Neural crest cell (in vitro differentiated cells): ENCODE results near the gene CEP350. TPM values are rescaled to one million over a fixed set of nuclear protein-coding genes. Genes with fewer than 3 reads are reported as not detected.
"Not testable (repeated sequence)": the region's sequence is repeated elsewhere in the genome, so short reads cannot be mapped to it uniquely, and the experiment has no call there.

Experiments
- DNase-seq: peaks from one replicate; pipeline ENCODE4 v3.0.0; 2021; ENCODE audit warnings: low read depth, mixed read lengths, low spot score
- H3K27ac Mint-ChIP-seq: one replicate; pipeline ENCODE4 v1.8.0; 2021; ENCODE audit warnings: mild to moderate bottlenecking, mixed read lengths; ENCODE audit not compliant: unreplicated experiment
- H3K27me3 Mint-ChIP-seq: 2 replicates; pipeline ENCODE4 v1.8.0; 2021; ENCODE audit warnings: low read depth, mild to moderate bottlenecking, mixed read lengths
- H3K36me3 Mint-ChIP-seq: 2 replicates; pipeline ENCODE4 v1.8.0; 2021; ENCODE audit warnings: low read depth, mild to moderate bottlenecking, mixed read lengths
- H3K4me1 Mint-ChIP-seq: 2 replicates; pipeline ENCODE4 v1.8.0; 2021; ENCODE audit warnings: mixed read lengths
- H3K4me3 Mint-ChIP-seq: one replicate; pipeline ENCODE4 v1.8.0; 2021; ENCODE audit warnings: mild to moderate bottlenecking, mixed read lengths
- H3K9me3 Mint-ChIP-seq: 2 replicates; pipeline ENCODE4 v1.8.0; 2021; ENCODE audit warnings: mixed read lengths
- total RNA-seq: library from RNA; stranded (reverse); gene quantifications from 2 replicates; pipeline ENCODE4 v1.2.1, GENCODE V29; 2021
- TF ChIP-seq, protein P1 (sequence below): fragments of 200-600 bp; sonication (generic); conservative IDR thresholded peaks from 2 replicates; pipeline ENCODE4 v1.5.0; 2021; ENCODE audit warnings: antibody characterized with exemption, mild to moderate bottlenecking

The CEP350 gene
- total RNA-seq, 1 donor from 2014 or later, result 44.8 TPM

DNA sequence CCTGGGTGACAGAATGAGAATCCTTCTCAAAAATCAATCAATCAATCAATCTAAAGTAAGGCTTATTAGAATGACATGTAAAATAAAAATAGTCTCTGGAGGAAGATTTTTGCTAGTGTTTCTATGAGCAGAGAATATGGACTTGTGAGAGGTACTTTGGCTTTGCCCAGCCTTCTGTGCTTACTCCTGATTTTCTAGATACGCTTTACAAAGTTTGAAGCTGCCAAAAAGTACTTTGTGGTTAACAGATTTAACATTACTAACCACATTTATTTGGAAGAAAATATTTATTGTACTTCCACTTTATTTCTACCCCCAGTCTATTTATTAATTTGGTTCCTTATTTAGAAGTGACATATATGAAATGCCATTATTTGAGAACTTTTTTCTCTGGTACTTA is 41.0 kb downstream of the CEP350 start:
- Mint-ChIP-seq H3K27me3 (no peaks in the 10 kb centered on the region), H3K9me3 (no peaks in the 10 kb centered on the region), H3K4me3 (no peak overlapping the region), H3K27ac (no peak overlapping the region), H3K4me1 (no peaks in the 10 kb centered on the region), H3K36me3 (peaks cover 15% of the 10 kb centered on the region)
- DNase-seq, result no peak
- TF ChIP-seq, protein P1, sequence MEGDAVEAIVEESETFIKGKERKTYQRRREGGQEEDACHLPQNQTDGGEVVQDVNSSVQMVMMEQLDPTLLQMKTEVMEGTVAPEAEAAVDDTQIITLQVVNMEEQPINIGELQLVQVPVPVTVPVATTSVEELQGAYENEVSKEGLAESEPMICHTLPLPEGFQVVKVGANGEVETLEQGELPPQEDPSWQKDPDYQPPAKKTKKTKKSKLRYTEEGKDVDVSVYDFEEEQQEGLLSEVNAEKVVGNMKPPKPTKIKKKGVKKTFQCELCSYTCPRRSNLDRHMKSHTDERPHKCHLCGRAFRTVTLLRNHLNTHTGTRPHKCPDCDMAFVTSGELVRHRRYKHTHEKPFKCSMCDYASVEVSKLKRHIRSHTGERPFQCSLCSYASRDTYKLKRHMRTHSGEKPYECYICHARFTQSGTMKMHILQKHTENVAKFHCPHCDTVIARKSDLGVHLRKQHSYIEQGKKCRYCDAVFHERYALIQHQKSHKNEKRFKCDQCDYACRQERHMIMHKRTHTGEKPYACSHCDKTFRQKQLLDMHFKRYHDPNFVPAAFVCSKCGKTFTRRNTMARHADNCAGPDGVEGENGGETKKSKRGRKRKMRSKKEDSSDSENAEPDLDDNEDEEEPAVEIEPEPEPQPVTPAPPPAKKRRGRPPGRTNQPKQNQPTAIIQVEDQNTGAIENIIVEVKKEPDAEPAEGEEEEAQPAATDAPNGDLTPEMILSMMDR, result no peak

GRCh38 chr1:179996099-179996498 is 41.5 kb downstream of the CEP350 start:
- Mint-ChIP-seq H3K4me1 (no peaks in the 10 kb centered on the region), H3K36me3 (peaks cover 15% of the 10 kb centered on the region), H3K27ac (no peak overlapping the region), H3K4me3 (no peak overlapping the region), H3K9me3 (no peaks in the 10 kb centered on the region), H3K27me3 (no peaks in the 10 kb centered on the region)
- TF ChIP-seq, protein P1, result no peak
- no peak for DNase-seq

DNA sequence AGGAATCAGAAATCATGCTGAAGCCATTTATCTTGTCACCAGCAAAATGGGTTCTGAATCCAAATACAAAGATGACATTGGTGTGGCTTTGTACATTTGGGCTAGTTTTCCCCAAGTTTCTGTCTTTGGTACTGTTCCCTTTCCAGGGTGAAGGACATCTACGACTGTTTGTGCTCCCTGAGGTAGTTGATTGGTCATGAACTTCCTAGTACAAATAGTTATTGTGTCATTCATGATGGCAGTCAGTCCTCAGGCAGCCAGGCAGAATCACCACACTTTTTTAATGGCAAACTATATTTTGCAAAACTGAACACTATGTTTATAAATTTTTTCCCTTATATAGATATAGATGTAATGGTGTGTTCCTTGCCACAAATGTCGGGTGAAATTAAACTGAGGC is 46.0 kb downstream of the CEP350 start:
- no peak for DNase-seq
- peaks cover 13% of the 10 kb centered on the region for H3K36me3 Mint-ChIP-seq
- H3K27ac Mint-ChIP-seq, result no peak overlapping the region
- H3K4me3 Mint-ChIP-seq, result no peak overlapping the region
- no peaks in the 10 kb centered on the region for H3K9me3 Mint-ChIP-seq
- no peaks in the 10 kb centered on the region for H3K27me3 Mint-ChIP-seq
- H3K4me1 Mint-ChIP-seq, result no peaks in the 10 kb centered on the region
- TF ChIP-seq, protein P1, result no peak

DNA sequence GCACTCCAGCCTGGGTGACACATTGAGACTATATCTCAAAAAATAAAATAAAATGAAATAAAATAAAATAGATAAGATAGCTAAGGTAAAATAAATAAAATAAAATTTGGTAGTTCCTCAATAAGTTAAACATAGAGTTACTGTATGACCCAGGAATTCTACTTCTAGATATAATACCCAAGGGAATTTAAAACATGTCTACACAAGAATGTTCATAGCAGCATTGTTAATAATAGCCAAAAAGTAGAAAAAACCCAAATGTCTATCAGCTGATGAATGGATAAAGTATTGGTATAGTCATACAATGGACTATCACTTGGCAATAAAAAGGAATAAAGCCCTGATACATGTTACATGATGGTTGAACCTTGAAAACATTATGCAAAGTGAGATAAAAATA is 47.8 kb downstream of the CEP350 start:
- H3K4me3 Mint-ChIP-seq, result no peak overlapping the region
- no peaks in the 10 kb centered on the region for H3K27me3 Mint-ChIP-seq
- TF ChIP-seq, protein P1, result no peak
- H3K27ac Mint-ChIP-seq, result peak overlapping the region; percentile 24
- H3K4me1 Mint-ChIP-seq, result no peaks in the 10 kb centered on the region
- peaks cover 2% of the 10 kb centered on the region for H3K9me3 Mint-ChIP-seq
- DNase-seq, result no peak
- peaks cover 21% of the 10 kb centered on the region for H3K36me3 Mint-ChIP-seq

- Mint-ChIP-seq H3K27ac (no peak overlapping the region), H3K4me1 (no peaks in the 10 kb centered on the region), H3K27me3 (no peaks in the 10 kb centered on the region), H3K4me3 (no peak overlapping the region), H3K9me3 (peaks cover 2% of the 10 kb centered on the region), H3K36me3 (peaks cover 26% of the 10 kb centered on the region)
- TF ChIP-seq, protein P1, result no peak
- DNase-seq, result no peak
Observed at GRCh38 chr1:180003026-180003695, 48.6 kb downstream of the CEP350 start.

GRCh38 chr1:180006762-180007161 is 52.2 kb downstream of the CEP350 start:
- not testable (repeated sequence) for H3K4me3 Mint-ChIP-seq, H3K4me1 Mint-ChIP-seq, DNase-seq, H3K9me3 Mint-ChIP-seq, H3K27ac Mint-ChIP-seq, H3K27me3 Mint-ChIP-seq
- peaks cover 27% of the 10 kb centered on the region for H3K36me3 Mint-ChIP-seq
